ENCODE results near the gene PRSS27.
"Not testable (repeated sequence)": the region's sequence is repeated elsewhere in the genome, so short reads cannot be mapped to it uniquely, and the experiment has no call there.

PRSS27 gene

DNA sequence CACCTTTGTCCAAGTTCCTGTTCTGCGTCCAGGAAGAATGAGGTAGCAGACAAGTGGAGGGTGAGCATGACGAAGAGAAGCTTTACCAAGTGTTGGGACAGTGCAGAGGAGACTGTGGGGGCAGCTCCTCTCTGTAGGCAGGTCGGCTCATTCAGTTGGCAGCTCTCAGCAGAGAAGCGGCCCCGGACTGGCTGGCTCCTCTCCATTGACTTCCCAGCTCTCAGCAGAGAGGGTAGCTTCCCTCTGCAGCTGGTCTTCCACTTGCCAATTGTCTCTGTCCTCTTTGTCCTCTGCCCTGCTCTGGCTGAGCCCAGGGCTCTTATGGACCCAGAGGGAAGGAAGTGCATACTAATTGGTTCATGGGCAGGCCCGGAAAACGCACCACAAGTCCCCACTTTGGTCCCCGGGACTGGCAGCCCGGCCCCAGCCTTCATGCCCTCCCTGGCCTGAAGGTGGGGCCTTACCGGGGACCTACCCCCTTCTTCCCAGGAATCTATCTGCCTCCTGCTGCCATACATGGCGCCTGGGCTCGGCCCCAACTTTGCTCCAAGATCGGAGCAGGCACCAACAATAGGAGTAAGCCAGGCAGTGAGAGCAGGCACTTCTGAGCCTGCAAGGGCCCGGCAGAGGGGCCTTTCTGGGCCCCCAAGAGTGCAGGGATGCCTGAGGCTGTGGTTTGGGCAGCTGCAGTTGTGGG lies 27.6 kb downstream of the PRSS27 start:
- no peak for DNase-seq

- DNase-seq = no peak
These were observed 28.4 kb downstream of the PRSS27 start for GRCh38 chr16:2691491-2692248.

DNA sequence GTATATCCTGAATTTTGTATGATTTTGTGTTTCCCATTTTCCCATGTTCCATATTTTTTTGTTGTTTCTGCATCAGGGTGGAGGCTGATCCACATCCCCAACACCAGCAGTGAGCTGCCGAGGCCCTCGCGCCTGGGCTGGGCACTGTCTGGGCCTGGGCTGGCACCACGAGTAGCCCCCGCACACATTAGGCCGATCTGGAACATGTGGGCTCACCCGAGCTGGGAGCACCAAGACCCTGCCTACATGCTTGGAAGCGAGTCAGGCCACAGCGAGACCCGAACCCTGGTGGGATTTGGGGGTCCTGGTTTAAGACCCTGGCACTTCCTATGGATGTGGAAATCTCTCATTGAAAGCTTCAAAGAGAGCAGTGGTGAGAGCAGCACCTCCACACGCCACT lies 29.2 kb downstream of the PRSS27 start:
- no peak for DNase-seq

GRCh38 chr16:2689968-2690801 lies 29.8 kb downstream of the PRSS27 start:
- no peak for DNase-seq

DNA sequence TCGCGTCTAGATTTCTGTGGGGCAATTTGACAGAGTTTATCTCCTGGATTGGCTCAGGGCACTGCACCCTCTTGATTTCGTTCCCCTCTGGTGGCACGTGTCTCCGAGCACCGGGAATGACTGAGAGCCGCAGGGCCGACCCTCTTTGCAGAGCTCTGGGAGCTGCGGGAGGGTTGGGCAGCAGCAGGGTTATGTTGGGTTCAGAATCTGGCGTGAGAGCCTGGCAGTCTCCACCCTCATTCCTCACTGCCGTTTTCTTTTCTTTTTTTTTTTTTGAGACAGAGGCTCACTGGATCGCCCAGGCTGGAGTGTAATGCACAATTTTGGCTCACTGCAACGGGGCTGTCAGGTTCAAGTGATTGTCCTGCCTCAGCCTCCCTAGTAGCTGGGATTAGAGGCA lies 30.6 kb downstream of the PRSS27 start:
- not testable (repeated sequence) for DNase-seq

GRCh38 chr16:2687531-2688308 lies 32.3 kb downstream of the PRSS27 start:
- DNase-seq = no peak

DNA sequence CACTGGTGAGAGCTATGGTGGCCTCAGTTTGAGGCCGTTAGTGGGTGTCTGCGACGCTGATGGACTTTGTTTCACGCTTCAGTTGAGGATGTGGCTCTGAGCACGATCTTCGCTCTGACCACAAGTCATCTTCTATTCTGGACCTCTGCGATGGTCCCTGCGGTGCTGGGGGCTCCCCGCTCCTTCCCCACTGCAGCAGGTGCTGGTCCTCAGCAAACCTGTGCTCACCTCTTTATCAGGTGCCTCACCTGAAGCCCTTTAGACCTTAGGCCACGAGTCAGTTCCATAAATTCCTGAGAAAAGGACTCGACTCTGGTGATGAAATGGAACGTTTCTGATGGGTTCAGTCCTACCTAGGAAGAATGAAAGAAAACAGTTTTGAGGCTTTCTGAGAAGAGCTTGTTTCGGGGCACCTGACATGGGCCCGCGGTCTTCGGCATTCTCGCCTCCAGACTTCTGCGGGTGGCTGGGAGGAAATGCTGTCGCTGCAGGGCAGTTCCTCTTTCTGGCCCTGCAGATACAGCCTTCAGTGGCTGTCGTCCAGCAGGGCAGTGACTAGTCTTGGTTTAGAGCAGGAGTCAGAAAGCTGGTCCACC lies 33.0 kb downstream of the PRSS27 start:
- DNase-seq = no peak

- not testable (repeated sequence) for DNase-seq
These were observed 33.9 kb downstream of the PRSS27 start for GRCh38 chr16:2686075-2686474.

GRCh38 chr16:2683041-2683440 lies 37.0 kb downstream of the PRSS27 start:
- DNase-seq = not testable (repeated sequence)

GRCh38 chr16:2682209-2683021 lies 37.6 kb downstream of the PRSS27 start, which contains the start of gene KCTD5:
KCTD5 (plus strand) TSS chr16:2682523; CDS start chr16:2682549, 26 bp downstream.
- DNase-seq = peak; percentile 94

DNA sequence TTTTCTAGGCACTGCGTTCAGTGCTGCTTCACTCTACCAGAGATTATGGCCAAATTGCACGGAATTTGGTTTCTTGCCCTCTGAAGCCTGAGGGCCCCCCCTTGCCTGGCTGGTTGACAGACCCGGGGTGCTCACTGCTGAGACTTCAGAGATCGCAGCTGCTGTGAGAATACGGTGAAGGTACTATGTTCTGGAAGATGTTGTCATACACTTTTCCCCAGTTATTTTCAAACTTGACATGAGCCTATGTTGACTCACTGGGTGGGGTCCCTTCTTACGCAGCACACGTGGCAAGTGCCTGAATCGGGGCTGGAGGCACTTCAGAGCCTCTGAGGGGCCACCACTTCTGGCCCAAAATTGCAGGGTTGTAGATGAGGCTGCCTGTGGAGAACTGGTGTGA lies 39.7 kb downstream of the PRSS27 start:
- DNase-seq = not testable (repeated sequence)

- not testable (repeated sequence) for DNase-seq
These were observed 40.1 kb downstream of the PRSS27 start for GRCh38 chr16:2679902-2680301.

DNA sequence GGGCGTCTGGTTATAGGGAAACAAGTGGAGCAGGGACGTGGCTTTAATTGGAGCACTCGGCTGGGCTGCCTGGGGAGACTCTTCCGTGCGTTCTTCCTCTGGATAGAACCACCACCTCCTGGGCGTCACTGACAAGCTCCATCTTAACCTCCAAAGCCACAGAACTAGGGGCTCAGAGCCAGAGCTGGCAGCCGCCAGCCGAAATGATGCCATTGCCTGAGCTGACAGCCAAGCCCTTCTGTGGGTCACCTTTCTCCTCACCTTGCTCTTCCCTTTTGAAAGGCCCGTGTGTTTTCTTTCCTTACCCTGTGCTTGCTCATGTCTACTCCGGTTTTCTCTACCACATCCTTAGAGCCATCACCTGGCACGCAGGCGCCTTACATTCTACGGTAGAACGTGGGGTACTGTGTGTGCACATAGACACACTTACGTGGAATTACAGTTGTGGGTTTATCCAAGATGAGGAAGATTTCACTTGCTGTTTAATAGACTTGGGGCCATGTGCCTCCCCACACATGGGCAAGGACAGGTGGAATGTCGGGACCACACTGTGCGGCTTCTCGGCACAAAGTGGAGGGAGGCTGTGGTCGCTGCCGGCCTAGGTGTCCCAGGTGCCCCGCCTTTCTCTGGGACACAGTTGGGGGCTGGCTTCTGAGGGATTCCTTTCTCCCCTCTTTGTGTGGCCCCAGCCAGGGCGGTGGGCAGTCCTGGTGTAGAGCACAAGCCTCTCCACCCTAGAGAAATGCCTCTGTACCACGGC lies 41.6 kb downstream of the PRSS27 start:
- DNase-seq = not testable (repeated sequence)

DNA sequence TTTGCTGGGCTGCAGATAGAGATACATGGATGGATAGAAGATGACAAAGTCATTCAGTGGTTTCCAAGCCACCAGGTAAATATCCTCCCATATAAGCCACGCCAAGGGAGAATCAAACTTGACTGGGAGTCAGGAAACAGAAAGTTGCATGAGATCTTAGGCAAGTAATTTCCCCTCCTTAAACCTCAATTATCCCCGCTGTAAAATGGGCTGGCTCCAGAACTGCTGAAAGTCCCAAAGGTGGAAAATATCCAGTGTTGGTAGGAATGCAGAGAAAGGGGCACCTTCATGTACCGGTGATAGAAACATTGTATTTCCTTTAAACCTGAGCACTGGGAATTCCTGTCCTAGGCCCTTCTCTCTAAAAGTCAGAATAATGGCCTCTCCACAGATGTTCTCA lies 43.1 kb downstream of the PRSS27 start:
- not testable (repeated sequence) for DNase-seq

GRCh38 chr16:2675714-2676113 lies 44.3 kb downstream of the PRSS27 start:
- no peak for DNase-seq

- DNase-seq = no peak
These were observed 45.0 kb downstream of the PRSS27 start for GRCh38 chr16:2675021-2675420.

- DNase-seq = peak; percentile 95
These were observed 46.7 kb downstream of the PRSS27 start for GRCh38 chr16:2673066-2673999.

DNA sequence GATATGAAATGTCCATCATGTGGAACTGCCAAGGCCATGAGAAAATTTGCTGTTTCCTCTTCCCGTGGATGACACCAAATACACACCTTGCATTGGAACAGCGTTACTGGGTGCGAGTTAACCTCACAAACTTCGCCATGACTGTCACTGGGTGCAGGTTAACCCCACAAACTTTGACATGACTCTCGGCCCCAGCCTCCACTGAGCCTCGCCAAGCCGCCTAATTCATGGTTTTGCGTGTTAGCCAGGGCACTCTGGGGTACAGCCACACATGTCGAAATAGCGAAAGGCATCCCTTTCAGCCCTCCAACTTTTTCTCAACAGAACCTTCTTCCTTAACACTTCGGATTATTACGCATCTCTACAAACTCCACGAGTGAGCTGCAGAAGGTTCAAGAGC lies 48.3 kb downstream of the PRSS27 start:
- DNase-seq = no peak

GRCh38 chr16:2671193-2671592 lies 48.8 kb downstream of the PRSS27 start:
- not testable (repeated sequence) for DNase-seq

Data from T1000 (cell line).